Measurements from ENCODE around the gene PAK1.

- TF ChIP-seq PATZ1 (CRISPR knock-in tag; IDR thresholded peaks at IDR 0.05; ENCODE audit: borderline replicate concordance) (no peak), ZC3H10 (CRISPR knock-in tag; IDR thresholded peaks at IDR 0.05) (no peak), CSRNP3 (CRISPR knock-in tag; IDR thresholded peaks at IDR 0.05) (no peak), ZNF70 (CRISPR knock-in tag; IDR thresholded peaks at IDR 0.05) (no peak), ISL1 (CRISPR knock-in tag; IDR thresholded peaks at IDR 0.05) (no peak), GLIS3 (CRISPR knock-in tag; IDR thresholded peaks at IDR 0.05) (no peak), ZNF8 (CRISPR knock-in tag; IDR thresholded peaks at IDR 0.05) (no peak), CREB5 (CRISPR knock-in tag; IDR thresholded peaks at IDR 0.05; ENCODE audit: low read depth) (no peak), ZFP3 (CRISPR knock-in tag; IDR thresholded peaks at IDR 0.05) (no peak), RARB (CRISPR knock-in tag; IDR thresholded peaks at IDR 0.05) (no peak), OSR1 (CRISPR knock-in tag; IDR thresholded peaks at IDR 0.05) (no peak)
- TF ChIP-seq, protein P1, sequence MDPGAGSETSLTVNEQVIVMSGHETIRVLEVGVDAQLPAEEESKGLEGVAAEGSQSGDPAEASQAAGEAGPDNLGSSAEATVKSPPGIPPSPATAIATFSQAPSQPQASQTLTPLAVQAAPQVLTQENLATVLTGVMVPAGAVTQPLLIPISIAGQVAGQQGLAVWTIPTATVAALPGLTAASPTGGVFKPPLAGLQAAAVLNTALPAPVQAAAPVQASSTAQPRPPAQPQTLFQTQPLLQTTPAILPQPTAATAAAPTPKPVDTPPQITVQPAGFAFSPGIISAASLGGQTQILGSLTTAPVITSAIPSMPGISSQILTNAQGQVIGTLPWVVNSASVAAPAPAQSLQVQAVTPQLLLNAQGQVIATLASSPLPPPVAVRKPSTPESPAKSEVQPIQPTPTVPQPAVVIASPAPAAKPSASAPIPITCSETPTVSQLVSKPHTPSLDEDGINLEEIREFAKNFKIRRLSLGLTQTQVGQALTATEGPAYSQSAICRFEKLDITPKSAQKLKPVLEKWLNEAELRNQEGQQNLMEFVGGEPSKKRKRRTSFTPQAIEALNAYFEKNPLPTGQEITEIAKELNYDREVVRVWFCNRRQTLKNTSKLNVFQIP (CRISPR knock-in tag; IDR thresholded peaks at IDR 0.05; ENCODE audit: borderline replicate concordance, low read depth): no peak
These were observed 45.3 kb downstream of the PAK1 start for GRCh38 chr11:77428598-77428997.

All from SK-N-SH treated with all-trans-retinoic acid at 6 μM for 48 hours (cell line).